GM19324 (cell line): ENCODE data around the gene CRELD2.

Experiments used
- ATAC-seq: cut with Tn5 transposase; IDR thresholded peaks from one replicate; pipeline ENCODE4 v1.9.1; 2021; ENCODE audit warnings: mild to moderate bottlenecking, moderate library complexity; ENCODE audit not compliant: unreplicated experiment, low FRiP score

Gene CRELD2

DNA sequence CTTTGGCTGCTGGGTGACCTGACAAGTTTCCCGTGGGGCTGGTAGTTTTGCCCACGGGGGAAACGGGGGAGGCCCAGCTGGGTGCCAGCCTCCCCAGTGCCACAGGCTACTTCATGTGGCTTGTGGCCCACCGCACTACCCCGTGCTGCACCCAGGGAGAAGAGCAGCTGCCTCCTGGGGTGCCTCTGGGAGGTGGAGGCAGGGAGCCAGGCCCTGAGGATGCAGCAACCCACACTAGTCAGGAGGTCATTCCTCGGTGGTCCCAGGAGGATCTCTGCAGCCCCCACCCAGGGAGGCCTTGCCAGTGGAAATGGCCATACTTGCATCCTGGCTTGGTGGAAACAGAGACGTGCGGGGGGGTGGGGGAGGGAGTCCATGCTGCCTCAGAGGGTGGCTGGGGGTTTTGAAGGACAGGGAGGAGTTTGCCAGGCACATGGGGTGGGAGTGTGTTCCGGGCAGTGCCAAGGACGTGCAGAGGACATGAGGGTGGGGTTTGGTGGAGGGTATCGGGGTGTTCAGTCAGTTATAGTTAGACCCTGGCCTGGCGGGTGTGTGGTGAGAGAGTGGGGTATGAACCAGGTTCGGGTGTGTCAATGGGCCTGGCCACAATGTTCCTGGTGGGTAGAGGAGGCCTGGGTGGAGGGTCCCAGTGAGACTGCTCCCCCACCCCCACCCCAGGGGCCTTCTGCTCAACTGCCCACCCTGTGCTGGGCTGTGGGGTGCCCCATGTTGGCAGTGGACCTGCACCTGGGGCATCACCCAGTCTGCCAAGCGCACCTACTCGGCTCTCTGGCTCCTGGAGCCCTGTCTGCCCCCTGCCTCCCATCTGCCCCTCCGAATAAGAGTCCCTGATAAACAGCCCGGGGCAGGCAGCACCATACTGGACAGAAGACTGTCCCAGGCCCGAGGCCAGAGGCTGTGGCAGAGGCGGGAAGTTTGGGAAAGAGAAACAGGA lies 46.0 kb downstream of the CRELD2 start:
- ATAC-seq = no peak

DNA sequence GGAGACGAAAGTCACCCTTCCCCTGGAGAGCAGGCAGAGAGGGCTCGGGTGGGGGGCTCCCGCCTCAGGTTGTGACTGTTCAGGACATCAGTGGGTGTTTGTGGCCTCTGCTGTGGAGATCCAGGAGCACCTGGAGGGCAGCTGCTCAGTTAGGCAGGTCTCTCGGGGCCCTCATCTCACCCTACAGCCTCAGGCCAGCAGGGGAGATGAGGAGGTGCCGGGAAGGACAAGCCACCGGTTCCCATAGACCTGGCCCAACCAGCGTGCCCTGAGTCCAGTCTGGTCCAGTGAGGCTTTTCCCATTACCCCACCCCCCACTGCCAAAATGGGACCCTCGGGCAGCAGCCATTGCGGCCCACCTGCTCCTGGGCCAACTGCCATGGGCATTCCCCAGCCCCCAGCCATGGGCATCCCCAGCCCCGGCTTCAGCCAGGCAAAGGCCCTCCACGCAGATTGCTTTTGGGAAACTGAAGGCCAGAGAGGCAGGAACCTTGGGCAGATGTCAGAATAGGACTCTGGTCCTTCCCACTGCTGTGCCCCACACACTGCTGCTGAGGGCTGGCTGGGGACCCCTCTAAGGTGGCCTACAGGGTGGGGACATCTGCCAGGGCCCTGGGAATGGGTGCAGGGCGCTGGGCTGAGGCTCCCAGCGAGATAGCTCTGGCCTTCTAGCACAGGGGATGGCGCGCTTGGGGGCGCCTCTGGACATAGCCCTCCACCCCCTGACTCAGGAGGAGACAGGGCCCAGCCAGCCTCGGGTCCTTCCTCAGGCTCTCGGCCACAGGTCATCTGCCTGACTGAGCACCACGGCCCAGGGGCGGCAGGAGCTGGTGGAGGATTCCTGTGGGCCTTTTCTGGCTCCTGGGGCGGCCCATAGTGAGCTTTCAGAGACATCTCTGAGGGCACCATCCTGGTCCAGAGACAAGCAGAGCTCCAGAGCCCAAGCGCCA lies 46.9 kb downstream of the CRELD2 start:
- ATAC-seq = no peak

- no peak for ATAC-seq
Measured at GRCh38 chr22:49966041-49966773, 47.8 kb downstream of the CRELD2 start.

DNA sequence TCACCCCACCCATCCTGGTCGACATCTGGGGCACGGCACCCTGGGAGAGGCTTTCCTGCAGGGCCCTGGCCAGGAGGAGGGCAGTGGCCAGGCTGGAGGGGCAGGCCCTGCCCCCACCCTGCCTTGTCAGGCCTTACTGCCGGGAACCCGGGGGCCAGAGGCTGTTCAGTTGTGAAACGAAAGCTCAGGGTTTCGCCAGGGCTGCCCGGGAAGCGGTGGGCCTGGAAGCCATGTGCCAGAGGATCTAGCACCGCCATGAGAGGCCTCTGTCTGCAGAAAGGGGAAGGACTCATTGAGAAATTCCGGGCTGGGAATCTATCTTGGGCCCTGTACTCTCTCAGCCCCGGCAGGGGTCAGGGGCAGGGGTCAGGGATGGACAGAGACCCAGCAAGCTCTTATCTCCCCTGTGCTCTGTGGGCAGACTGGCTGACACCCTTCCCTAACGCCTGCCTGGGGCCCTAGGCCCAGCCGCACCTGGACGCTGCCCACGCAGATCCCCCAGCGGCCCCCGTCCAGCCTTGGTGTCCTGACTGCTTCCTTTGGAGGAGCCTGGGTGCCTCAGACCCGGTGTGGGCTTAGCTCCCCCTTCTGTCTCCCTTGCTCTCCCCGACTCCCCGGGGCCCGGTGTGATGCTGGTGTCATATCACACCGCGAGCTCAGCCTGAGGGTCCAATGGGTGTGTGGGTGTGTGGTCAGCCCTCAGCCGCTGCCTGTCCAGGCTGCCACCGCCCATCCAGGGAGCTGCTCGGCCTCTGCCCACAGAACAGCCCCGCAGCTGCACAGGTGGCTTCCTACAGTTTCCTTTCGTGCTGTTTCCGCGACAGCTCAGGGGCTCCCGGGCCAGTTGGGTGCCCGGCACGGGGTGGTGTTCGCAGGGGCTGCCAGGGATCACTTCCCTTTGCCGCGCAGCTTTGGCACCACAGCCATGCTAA lies 48.6 kb downstream of the CRELD2 start:
- ATAC-seq = no peak

DNA sequence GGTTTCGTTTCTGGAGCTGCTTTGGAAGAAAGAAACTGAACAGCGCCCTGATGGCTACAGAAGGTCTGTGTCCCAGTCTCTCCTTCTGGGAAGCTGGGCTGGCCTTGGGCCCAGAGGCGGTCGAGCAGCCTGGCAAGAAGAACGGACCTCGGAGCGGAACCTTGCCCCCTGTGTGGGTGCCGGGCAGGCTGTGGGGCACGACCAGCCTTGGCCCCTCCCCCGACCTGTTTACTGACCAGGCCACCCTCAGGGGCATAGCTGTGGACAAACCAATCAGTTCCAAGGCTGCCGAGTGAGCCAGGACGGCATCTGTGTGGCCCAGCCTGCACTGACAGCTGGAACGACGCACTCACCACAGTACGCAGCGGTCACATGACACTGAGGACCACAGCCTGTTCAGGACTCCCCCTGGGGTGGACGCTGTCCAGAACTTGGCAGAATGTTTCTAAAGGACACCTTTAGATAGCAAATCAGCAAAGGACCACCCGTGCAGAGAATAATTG lies 49.3 kb downstream of the CRELD2 start:
- no peak for ATAC-seq

DNA sequence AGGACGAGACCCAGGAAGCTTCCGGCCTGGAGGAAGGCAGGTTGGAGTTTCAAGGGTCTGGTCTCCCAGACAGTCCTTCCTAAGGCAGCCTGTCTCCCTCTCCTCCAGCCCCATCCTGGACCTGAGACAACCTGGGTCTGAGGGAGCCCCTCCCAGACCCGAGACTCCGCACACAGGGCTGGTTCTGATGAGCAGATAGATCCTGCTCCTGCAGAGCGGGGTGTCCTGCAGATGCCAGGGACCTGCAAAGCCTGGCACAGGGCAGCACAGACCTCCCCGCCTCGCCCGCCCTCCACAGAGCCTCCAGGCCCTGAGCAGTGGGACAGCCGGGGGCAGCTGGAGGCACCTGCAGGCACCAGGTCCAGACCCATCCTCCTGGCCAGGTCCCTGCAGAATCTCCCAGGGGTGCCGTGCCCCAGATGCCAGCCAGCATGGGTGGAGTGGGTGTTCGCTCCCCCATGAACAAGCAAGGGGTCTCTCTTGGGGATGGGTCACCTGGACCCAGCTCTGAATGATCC lies 49.9 kb downstream of the CRELD2 start:
- no peak for ATAC-seq

DNA sequence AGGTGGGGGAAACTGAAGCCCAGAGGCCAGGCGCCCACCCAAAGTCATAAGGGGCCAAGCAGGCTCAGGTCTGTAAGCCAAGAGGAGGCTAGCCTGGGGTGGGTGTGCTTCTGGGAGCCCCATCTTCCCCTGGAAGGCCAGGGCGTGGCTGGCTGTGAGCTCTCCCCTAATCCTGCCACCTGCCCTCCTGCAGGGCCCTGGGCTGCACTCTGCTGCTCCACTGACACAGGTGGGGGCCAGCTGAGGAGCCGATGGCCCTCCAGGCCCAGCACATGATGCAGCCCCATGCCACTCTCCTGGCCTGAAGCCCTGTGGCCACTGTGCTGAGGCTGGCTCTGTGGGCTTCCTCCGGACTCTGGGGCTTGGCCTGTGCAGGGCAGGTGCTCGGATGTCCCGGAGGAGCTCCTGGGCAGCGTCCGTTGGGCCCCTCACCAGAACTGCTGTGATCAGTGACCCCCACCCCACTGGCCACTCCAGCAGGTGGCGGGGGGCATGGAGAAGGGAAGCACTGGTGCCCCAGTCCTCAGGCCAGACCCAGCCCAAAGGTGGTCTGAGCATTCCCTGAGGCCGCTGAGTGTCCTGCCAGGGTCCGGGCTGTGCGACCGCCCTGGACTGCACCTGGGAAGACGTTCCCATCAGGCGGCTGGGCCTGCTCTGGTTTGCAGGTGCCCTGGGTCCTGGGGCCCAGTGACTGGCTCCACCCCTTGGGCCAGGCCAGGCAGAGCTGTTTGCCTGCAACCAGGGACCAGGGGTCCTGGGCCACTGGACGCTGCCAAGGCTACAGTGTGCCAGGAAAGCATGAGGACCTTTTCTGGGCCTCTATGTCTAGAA lies 50.6 kb downstream of the CRELD2 start:
- no peak for ATAC-seq

- no peak for ATAC-seq
Measured at GRCh38 chr22:49969751-49970527, 51.5 kb downstream of the CRELD2 start.

GRCh38 chr22:49970528-49971231 lies 52.2 kb downstream of the CRELD2 start:
- ATAC-seq = peak; percentile 60

GRCh38 chr22:49971232-49972162 lies 53.1 kb downstream of the CRELD2 start:
- peak; percentile 32 for ATAC-seq

- no peak for ATAC-seq
Measured at GRCh38 chr22:49972163-49973017, 54.0 kb downstream of the CRELD2 start.

DNA sequence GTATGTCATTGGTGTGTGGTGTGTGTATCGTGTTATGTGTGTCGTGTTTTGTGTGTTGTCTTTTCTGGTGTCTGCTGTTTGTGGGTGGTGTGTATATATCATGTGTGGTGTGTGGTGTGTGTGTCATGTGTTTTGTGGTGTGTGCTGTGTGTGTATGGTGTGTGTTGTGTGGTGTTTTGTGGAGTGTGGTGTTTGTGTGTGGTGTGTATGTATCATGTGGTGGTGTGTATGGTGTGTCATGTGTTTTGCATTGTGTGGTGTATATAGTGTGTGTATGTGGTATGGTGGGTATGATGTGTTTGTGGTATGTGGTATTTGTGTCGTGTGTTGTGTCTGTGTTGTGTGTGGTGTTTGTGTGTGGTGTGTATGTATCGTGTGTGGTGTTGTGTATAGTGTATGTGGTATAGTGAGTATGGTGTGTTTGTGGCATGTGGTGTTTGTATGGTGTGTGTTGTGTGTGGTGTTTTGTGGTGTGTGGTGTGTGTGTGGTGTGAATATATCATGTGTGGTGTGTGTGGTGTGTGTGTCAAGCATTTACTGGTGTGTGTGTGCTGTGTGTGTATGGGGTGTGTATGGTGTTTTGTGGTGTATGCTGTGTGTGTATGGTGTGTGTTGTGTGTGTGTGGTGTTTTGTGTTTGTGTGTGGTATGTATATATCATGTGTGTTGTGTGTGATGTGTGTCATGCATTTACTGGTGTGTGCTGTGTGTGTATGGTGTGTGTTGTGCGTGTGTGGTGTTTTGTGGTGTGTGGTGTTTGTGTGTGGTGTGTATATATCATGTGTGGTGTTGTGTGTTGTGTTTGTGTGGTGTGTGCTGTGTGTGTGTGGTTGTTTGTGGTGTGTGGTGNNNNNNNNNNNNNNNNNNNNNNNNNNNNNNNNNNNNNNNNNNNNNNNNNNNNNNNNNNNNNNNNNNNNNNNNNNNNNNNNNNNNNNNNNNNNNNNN lies 54.9 kb downstream of the CRELD2 start:
- ATAC-seq = no peak

GRCh38 chr22:49975543-49976389 lies 57.3 kb downstream of the CRELD2 start:
- ATAC-seq = no peak
